ENCODE data around the gene COG4. TPM values are rescaled to one million over a fixed set of nuclear protein-coding genes. Genes with fewer than 3 reads are reported as not detected.

The COG4 gene
- total RNA-seq, 1 experiment from 2014 or later = 35.5 TPM

GRCh38 chr16:70430667-70431536, 92.5 kb downstream of the COG4 start:
- DNase-seq (peak; percentile 12), ATAC-seq (no peak)
- TF ChIP-seq EZH2phosphoT487 (IDR thresholded peaks at IDR 0.05; ENCODE audit: borderline replicate concordance, low read length) (no peak), EZH2 (IDR thresholded peaks at IDR 0.05; ENCODE audit: low read length, unreplicated experiment) (no peak), CTCF (conservative IDR thresholded peaks at IDR 0.05; ENCODE audit: low read depth, low read length) (no peak)
- Histone ChIP-seq H3K79me2 (ENCODE audit: low read length) (0 out of 2 replicates have a peak, but pooled peaks cover 7% of the 10 kb centered on the region), H3K9me2 (replicated peaks; ENCODE audit: low read length) (no peaks in the 10 kb centered on the region), H3K4me2 (ENCODE audit: low read length) (no peak overlapping the region), H3K4me1 (ENCODE audit: insufficient read depth, low read length) (peaks cover 37% of the 10 kb centered on the region), H3K4me3 (ENCODE audit: low read length) (no peak overlapping the region), H2AFZ (ENCODE audit: low read length) (no peak overlapping the region), H4K20me1 (ENCODE audit: low read length) (no peaks in the 10 kb centered on the region), H3K27me3 (ENCODE audit: low read length) (no peaks in the 10 kb centered on the region), H3F3A (ENCODE audit: low read length, unreplicated experiment) (no peaks in the 10 kb centered on the region), H3K9me3 (ENCODE audit: low read length) (no peaks in the 10 kb centered on the region), H3K9ac (ENCODE audit: low read length) (no peak overlapping the region), H3K36me3 (ENCODE audit: low read depth, low read length) (no peaks in the 10 kb centered on the region), H3K27ac (ENCODE audit: low read length) (peak overlapping the region; percentile 7; the same call in 1 of the 2 replicates)
- POLR2A ChIA-PET (ENCODE audit: unreplicated experiment) = no interaction called here
- intact Hi-C loops (cut with micrococcal nuclease) = no loop called here
- no TSS peak for BruUV-seq (replicated peaks)
- CTCF ChIA-PET = no interaction called here

Other genes with a start within 250 kb of the COG4 start
- 60.9 and 91.9 TPM in 2 replicates for gene AARS1, start 234.0 kb downstream of the COG4 start, total RNA-seq (2014; rRNA removed)
- 18.1 and 21.5 TPM in 2 replicates for gene DDX19B, start 224.4 kb downstream of the COG4 start, total RNA-seq (2014; rRNA removed)
- 33.4 and 40.5 TPM in 2 replicates for gene DDX19A, start 176.7 kb downstream of the COG4 start, total RNA-seq (2014; rRNA removed)
- gene ST3GAL2, start 84.5 kb downstream of the COG4 start, total RNA-seq (2014; rRNA removed) = 9.3 and 9.8 TPM in 2 replicates
- 9.7 and 11.7 TPM in 2 replicates for gene FCSK, start 69.0 kb downstream of the COG4 start, total RNA-seq (2014; rRNA removed)
- gene SF3B3, start 262 bp upstream of the COG4 start, total RNA-seq (2014; rRNA removed) = 133 and 181 TPM in 2 replicates
- gene IL34, start 123.0 kb upstream of the COG4 start, total RNA-seq (2014; rRNA removed) = not detected in 2 replicates
- gene MTSS2, start 162.5 kb upstream of the COG4 start, total RNA-seq (2014; rRNA removed) = 18.7 and 39.2 TPM in 2 replicates